Thyroid gland (tissue), 4 donors: ENCODE measurements around the gene MYO16. TPM values are rescaled to one million over a fixed set of nuclear protein-coding genes. Genes with fewer than 3 reads are reported as not detected.

ENCODE experiments used
- DNase-seq, 2 donors: peaks; one replicate each; pipeline ENCODE4 v3.0.0-alpha.2; 2019
- H3K27ac ChIP-seq, 3 donors: fragments of 200-600 bp; sonication (generic); 1 replicate in 2 of 3; 2 replicates in 1 of 3; pipeline ENCODE4 v1.5.1; 2016 to 2019; ENCODE audit warnings: mild to moderate bottlenecking in 1 of 3, moderate library complexity in 1 of 3
- H3K27me3 ChIP-seq: fragments of 200-600 bp; sonication (generic); one replicate; pipeline ENCODE4 v1.5.1; 2019
- H3K36me3 ChIP-seq, 2 donors: fragments of 200-600 bp; sonication (generic); one replicate each; pipeline ENCODE4 v1.5.1; 2016 to 2019
- H3K4me1 ChIP-seq, 2 donors: fragments of 200-600 bp; sonication (generic); one replicate each; pipeline ENCODE4 v1.5.1; 2017 to 2019
- H3K4me3 ChIP-seq, 3 donors: fragments of 200-600 bp; sonication (generic); replicated peaks in 1 of 3; 1 replicate in 2 of 3; 2 replicates in 1 of 3; pipeline ENCODE4 v1.5.1; 2016; ENCODE audit warnings: mild to moderate bottlenecking in 1 of 3
- H3K9me3 ChIP-seq: fragments of 200-600 bp; sonication (generic); one replicate; pipeline ENCODE4 v1.5.1; 2017
- POLR2A ChIP-seq, 2 donors: fragments of 450-650 bp; IDR thresholded peaks; one replicate each; pipeline ENCODE4 v1.6.1; 2017; ENCODE audit warnings: antibody characterized with exemption in 2 of 2, mild to moderate bottlenecking in 2 of 2, moderate library complexity in 1 of 2
- WGBS, 2 donors: methylation state at CpG; one replicate each; pipeline ENCODE4 v1.1.5; 2017; 5-methylcytosine and 5-hydroxymethylcytosine counted together
- intact Hi-C: fragments of 100-400 bp; cut with DNase I; formaldehyde crosslinking; loops from one replicate; pipeline ENCODE4 v1.15.1; 2023
- total RNA-seq, 4 donors: library from RNA; depleted of rRNA; stranded (reverse); fragments of >200 nt; gene quantifications; one replicate each; pipeline ENCODE4 v1.2.3, GENCODE V29; 2016
- TF ChIP-seq, protein P1 (sequence below), 6 experiments: fragments of 200-600 bp in 3 of 6; fragments of 450-650 bp in 3 of 6; sonication (generic) in 3 of 6; IDR thresholded peaks; one replicate each; pipeline ENCODE4 v1.5.1; 2016 to 2019; ENCODE audit warnings: antibody characterized with exemption in 6 of 6, mild to moderate bottlenecking in 2 of 6, inconsistent platforms in 1 of 6, moderate library complexity in 1 of 6

The MYO16 gene
- total RNA-seq, 4 donors from 2014 or later, result 0.10 to 0.13 (median 0.13) TPM; not detected in 1

DNA sequence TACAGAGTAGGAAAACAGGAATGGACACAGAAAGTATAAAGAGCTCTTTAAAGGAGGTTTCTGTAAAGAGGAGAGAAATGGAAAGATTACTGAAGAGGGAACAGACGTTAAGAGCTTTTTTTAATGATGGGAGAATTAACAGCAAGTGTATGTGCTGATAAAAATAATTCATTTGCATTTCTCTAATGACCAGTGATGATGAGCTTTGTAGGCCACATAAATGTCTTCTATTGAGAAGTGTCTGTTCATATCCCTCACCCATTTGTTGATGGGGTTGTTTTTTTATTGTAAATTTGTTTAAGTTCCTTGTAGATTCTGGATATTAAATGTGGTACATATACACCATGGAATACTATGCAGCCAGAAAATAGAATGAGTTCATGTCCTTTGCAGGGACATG lies 40.0 kb downstream of the MYO16 start:
- Histone ChIP-seq H3K4me3 (no peak overlapping the region), H3K4me1 (no peaks in the 10 kb centered on the region), H3K9me3 (peaks cover 5% of the 10 kb centered on the region), H3K27ac (no peak overlapping the region), H3K36me3 (no peaks in the 10 kb centered on the region), H3K27me3 (no peaks in the 10 kb centered on the region)
- intact Hi-C loops, result no loop called here
- WGBS, 2 donors, result 48 to 56% methylated on average over 1 of the region's 1 CpG
- no peak for TF ChIP-seq POLR2A (IDR thresholded peaks at IDR 0.05)
- TF ChIP-seq, protein P1, sequence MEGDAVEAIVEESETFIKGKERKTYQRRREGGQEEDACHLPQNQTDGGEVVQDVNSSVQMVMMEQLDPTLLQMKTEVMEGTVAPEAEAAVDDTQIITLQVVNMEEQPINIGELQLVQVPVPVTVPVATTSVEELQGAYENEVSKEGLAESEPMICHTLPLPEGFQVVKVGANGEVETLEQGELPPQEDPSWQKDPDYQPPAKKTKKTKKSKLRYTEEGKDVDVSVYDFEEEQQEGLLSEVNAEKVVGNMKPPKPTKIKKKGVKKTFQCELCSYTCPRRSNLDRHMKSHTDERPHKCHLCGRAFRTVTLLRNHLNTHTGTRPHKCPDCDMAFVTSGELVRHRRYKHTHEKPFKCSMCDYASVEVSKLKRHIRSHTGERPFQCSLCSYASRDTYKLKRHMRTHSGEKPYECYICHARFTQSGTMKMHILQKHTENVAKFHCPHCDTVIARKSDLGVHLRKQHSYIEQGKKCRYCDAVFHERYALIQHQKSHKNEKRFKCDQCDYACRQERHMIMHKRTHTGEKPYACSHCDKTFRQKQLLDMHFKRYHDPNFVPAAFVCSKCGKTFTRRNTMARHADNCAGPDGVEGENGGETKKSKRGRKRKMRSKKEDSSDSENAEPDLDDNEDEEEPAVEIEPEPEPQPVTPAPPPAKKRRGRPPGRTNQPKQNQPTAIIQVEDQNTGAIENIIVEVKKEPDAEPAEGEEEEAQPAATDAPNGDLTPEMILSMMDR (IDR thresholded peaks at IDR 0.05), result no peak
- no peak for DNase-seq

DNA sequence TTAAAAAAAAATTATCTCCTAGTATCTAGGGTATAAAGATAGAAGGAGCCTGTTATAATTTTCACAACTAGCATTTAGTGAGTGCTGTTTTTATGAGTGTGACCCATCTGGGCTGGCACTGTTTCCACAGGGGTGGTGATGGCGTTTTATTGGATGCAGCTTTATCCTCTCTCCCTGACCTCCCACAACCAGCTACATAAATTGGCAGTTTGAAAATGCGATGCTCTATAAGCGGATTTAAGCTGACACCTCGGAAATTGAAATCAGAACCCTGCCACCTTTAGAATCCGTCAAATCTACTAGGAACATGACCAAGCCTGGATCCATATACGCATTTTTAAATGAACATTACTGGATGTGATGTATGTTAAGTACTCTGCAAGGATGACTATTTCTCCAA lies 44.9 kb downstream of the MYO16 start:
- WGBS, 2 donors, result 86 to 89% methylated on average over 6 of the region's 6 CpGs

DNA sequence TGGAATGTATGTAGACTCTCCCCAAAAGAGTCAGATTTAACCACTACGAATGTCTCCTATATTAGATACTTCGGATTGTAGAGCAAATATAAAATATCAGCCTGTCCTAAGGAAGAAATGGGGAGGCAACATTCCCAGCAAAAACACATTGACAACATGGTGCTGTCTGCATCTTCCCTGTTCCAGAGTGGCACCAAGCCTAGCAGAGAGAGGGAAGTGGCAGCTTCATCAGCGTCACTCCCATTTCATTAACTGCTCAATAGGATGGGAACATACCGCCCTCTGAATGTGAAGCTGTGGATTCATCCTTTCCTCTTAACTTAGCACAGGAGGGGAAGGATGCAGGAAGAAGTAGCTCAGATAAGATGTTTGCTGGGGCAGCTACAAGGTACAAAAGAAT lies 45.4 kb downstream of the MYO16 start:
- Histone ChIP-seq H3K36me3 (no peaks in the 10 kb centered on the region), H3K4me1 (no peaks in the 10 kb centered on the region), H3K4me3 (no peak overlapping the region), H3K27ac (no peak overlapping the region), H3K9me3 (no peaks in the 10 kb centered on the region), H3K27me3 (no peaks in the 10 kb centered on the region)
- no peak for TF ChIP-seq POLR2A (IDR thresholded peaks at IDR 0.05)
- TF ChIP-seq, protein P1 (IDR thresholded peaks at IDR 0.05), result no peak
- WGBS, 2 donors, result 77 to 86% methylated on average over 4 of the region's 4 CpGs
- intact Hi-C loops, result no loop called here
- DNase-seq, result no peak

More for the DNA sequence above, 44.9 kb downstream of the MYO16 start:
- Histone ChIP-seq H3K36me3 (no peaks in the 10 kb centered on the region), H3K4me1 (no peaks in the 10 kb centered on the region), H3K9me3 (no peaks in the 10 kb centered on the region), H3K27me3 (no peaks in the 10 kb centered on the region), H3K27ac (no peak overlapping the region), H3K4me3 (no peak overlapping the region)
- DNase-seq, result no peak
- intact Hi-C loops, result no loop called here
- no peak for TF ChIP-seq POLR2A (IDR thresholded peaks at IDR 0.05)
- TF ChIP-seq, protein P1 (IDR thresholded peaks at IDR 0.05), result no peak

DNA sequence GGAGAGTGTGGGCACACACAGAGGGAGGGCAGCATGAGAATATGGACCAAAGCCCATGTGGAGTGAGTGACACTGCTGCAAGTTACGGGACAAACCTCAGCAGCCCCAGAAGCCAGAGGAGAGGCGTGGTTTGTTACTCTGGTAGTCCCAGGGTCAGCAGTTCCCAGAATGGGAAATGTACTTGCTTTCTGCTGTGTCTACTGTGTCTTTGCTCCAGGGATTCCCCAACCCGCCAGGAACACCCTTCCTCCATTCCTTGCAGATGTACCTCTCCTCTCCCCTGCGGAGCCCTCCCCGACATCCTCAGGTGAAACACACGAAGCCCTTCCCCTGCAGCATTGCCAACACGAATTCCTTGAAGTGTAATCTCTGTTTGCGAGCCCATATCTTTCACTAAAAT lies 47.2 kb downstream of the MYO16 start:
- DNase-seq, result no peak
- no peak overlapping the region for H3K27ac ChIP-seq
- intact Hi-C loops, result no loop called here
- H3K36me3 ChIP-seq, result no peaks in the 10 kb centered on the region
- WGBS, 2 donors, result 64 to 68% methylated on average over 8 of the region's 8 CpGs
- no peaks in the 10 kb centered on the region for H3K27me3 ChIP-seq
- TF ChIP-seq, protein P1 (IDR thresholded peaks at IDR 0.05), result no peak
- no peak for TF ChIP-seq POLR2A (IDR thresholded peaks at IDR 0.05)
- H3K4me3 ChIP-seq, result no peak overlapping the region
- H3K4me1 ChIP-seq, result no peaks in the 10 kb centered on the region
- no peaks in the 10 kb centered on the region for H3K9me3 ChIP-seq

DNA sequence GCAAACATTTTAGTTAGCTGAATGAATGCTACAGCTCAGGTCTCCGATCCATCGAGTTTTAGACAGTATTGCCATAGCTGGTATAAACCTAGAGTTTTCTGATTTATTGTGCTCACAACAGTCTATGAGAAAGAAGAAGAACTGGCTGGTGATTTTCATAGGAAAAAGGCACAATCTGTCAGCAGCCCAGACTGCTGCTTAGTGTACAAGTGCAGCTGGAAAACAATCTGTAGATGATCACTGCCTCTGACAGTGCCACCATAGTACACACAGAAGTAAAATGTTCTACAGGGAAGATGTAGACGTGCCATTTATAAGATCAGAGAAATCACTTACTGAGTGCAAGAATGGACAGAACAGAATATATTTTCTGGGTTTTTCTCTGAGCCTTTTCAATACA lies 48.4 kb downstream of the MYO16 start:
- Histone ChIP-seq H3K27me3 (no peaks in the 10 kb centered on the region), H3K4me1 (no peaks in the 10 kb centered on the region), H3K36me3 (no peaks in the 10 kb centered on the region), H3K27ac (no peak overlapping the region), H3K9me3 (no peaks in the 10 kb centered on the region), H3K4me3 (no peak overlapping the region)
- intact Hi-C loops, result no loop called here
- WGBS, 2 donors, result 76 to 88% methylated on average over 3 of the region's 3 CpGs
- no peak for DNase-seq
- TF ChIP-seq, protein P1 (IDR thresholded peaks at IDR 0.05), result no peak
- TF ChIP-seq POLR2A (IDR thresholded peaks at IDR 0.05), result no peak
